ENCODE measurements around the gene WDR82. TPM values are rescaled to one million over a fixed set of nuclear protein-coding genes. Genes with fewer than 3 reads are reported as not detected.
"Not testable (repeated sequence)": the region's sequence is repeated elsewhere in the genome, so short reads cannot be mapped to it uniquely, and the experiment has no call there.

Gene WDR82
- total and polyA plus RNA-seq, 2 of the 8 experiments (the other 6 are each of a cell fraction or from before 2014, with no cell fraction given) = 33.5 to 82.7 TPM

DNA sequence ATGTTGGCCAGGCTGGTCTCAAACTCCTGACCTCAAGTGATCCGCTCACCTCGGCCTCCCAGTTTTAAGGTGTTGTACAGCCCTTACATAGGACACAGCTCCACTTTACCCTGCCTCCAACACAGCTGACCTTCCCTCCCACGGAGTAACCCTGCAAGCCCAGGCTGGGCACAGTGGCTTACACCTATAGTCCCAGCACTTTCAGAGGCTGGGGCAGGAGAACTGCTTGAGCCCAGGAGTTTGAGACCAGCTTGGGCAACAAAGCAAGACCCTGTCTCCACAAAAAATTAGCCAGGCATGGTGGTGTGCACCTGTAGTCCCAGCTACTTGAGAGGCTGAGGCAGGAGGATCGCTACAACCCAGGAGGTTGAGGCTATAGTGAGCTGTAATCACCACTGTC is 5.6 kb upstream of the WDR82 start:
- H2BK5ac ChIP-seq (ENCODE audit: low read depth, low read length); H2BK120ac ChIP-seq (replicated peaks; ENCODE audit: low read depth, low read length); H3K79me2 ChIP-seq (ENCODE audit: control insufficient read depth in 1 of 2, insufficient read depth in 2 of 2, low read length in 2 of 2); H2AFZ ChIP-seq (ENCODE audit: low read length); H4K20me1 ChIP-seq (replicated peaks in 1 of 2; ENCODE audit: control insufficient read depth in 1 of 2, insufficient read depth in 2 of 2, low read length in 2 of 2); H3K27me3 ChIP-seq (replicated peaks in 1 of 4; ENCODE audit: control insufficient read depth in 3 of 4, extremely low read depth in 1 of 4, insufficient read depth in 3 of 4, low read length in 3 of 4); H4K91ac ChIP-seq (replicated peaks; ENCODE audit: insufficient read length, low read length); H3K23me2 ChIP-seq (ENCODE audit: low read depth, low read length); H3K56ac ChIP-seq (replicated peaks; ENCODE audit: insufficient read length, low read depth, low read length); FAIRE-seq; H3K4ac ChIP-seq (replicated peaks; ENCODE audit: insufficient read length, low read depth, low read length); H3K18ac ChIP-seq (ENCODE audit: extremely low read depth, low read length); H3K4me3 ChIP-seq (ENCODE audit: extremely low read depth in 1 of 4, insufficient read depth in 2 of 4, low read depth in 3 of 4, low read length in 4 of 4); H2BK20ac ChIP-seq (ENCODE audit: low read length); DNase-seq (ENCODE audit: low read depth in 1 of 2, low spot score in 2 of 2); H3K9ac ChIP-seq (replicated peaks in 1 of 4; ENCODE audit: extremely low read depth in 1 of 4, low read depth in 3 of 4, low read length in 3 of 4); H3K14ac ChIP-seq (ENCODE audit: insufficient read length); H3K79me1 ChIP-seq (ENCODE audit: low read depth, low read length); H4K8ac ChIP-seq (ENCODE audit: extremely low read depth, insufficient read depth, low read length); H3K36me3 ChIP-seq (ENCODE audit: control insufficient read depth in 2 of 4, insufficient read depth in 4 of 4, low read length in 3 of 4); H2AK5ac ChIP-seq (ENCODE audit: low read depth, low read length); H3K23ac ChIP-seq (ENCODE audit: insufficient read length); H3K4me2 ChIP-seq (ENCODE audit: insufficient read depth in 1 of 2, low read depth in 2 of 2, low read length in 2 of 2); H3K9me3 ChIP-seq (ENCODE audit: insufficient read depth in 2 of 2, low read depth in 1 of 2, low read length in 1 of 2); H3K4me1 ChIP-seq (replicated peaks in 1 of 4; ENCODE audit: control insufficient read depth in 3 of 4, insufficient read depth in 4 of 4, low read length in 3 of 4); H2BK12ac ChIP-seq (ENCODE audit: low read depth, low read length); H3K27ac ChIP-seq (ENCODE audit: low read depth, low read length); H4K5ac ChIP-seq (ENCODE audit: insufficient read length, low read depth, low read length); H2BK15ac ChIP-seq (ENCODE audit: low read length): not testable (repeated sequence)
- ChIA-PET POLR2A (ENCODE audit: partially characterized antibody) (interaction anchor here (0.6 to 1.5 kb wide), 2 partner anchors 47 to 299 kb away, joined by 3 to 4 read pairs; no protein-coding TSS in a partner anchor), CTCF (ENCODE audit: partially characterized antibody) (interaction anchor here (0.6 to 3.1 kb wide), 7 partner anchors 11 to 753 kb away, joined by 3 to 11 read pairs (median 5); no protein-coding TSS in a partner anchor)
- WGBS, 2 experiments (ENCODE audit: extremely low coverage in 1 of 2, insufficient coverage in 1 of 2, insufficient read length in 1 of 2, insufficient replicate concordance in 2 of 2, low coverage in 1 of 2, low lambda C conversion rate in 2 of 2, missing lambda C conversion rate in 1 of 2) = 91% methylated on average over 4 of the region's 4 CpGs; no CpG with 5 or more reads in 1 of the 2 experiments
